HEK293 (cell line): Measurements from ENCODE around the gene IGSF9.
A peak's percentile ranks its signal among the peaks of the same experiment; 100 is the strongest.

Experiments
- EGR2 ChIP-seq: fragments of 450-650 bp; formaldehyde crosslinking; IDR thresholded peaks from 2 replicates; pipeline ENCODE4 v1.5.1; 2016; ENCODE audit warnings: low read depth, missing biosample characterization, missing genetic modification characterization
- GLI4 ChIP-seq: fragments of 450-650 bp; formaldehyde crosslinking; IDR thresholded peaks from 2 replicates; pipeline ENCODE4 v1.5.1; 2016; ENCODE audit warnings: missing biosample characterization, missing genetic modification characterization
- IKZF3 ChIP-seq: fragments of 450-650 bp; IDR thresholded peaks from 2 replicates; pipeline ENCODE4 v1.5.0; 2018; ENCODE audit warnings: missing biosample characterization, mild to moderate bottlenecking, missing genetic modification characterization, moderate library complexity
- SALL2 ChIP-seq: fragments of 450-650 bp; formaldehyde crosslinking; IDR thresholded peaks from 2 replicates; pipeline ENCODE4 v1.5.0; 2017; ENCODE audit warnings: missing biosample characterization, mild to moderate bottlenecking, missing genetic modification characterization, borderline replicate concordance
- SCRT2 ChIP-seq: fragments of 450-650 bp; formaldehyde crosslinking; IDR thresholded peaks from 2 replicates; pipeline ENCODE4 v1.5.1; 2016; ENCODE audit warnings: missing biosample characterization, missing genetic modification characterization
- SP3 ChIP-seq: fragments of 450-650 bp; formaldehyde crosslinking; IDR thresholded peaks from 2 replicates; pipeline ENCODE4 v1.5.1; 2016; ENCODE audit warnings: missing biosample characterization, missing genetic modification characterization
- ZBTB21 ChIP-seq: fragments of 450-650 bp; formaldehyde crosslinking; IDR thresholded peaks from 2 replicates; pipeline ENCODE4 v1.5.1; 2017; ENCODE audit warnings: missing biosample characterization, missing genetic modification characterization
- ZFHX2 ChIP-seq: fragments of 450-650 bp; formaldehyde crosslinking; conservative IDR thresholded peaks from 2 replicates; pipeline ENCODE4 v1.5.1; 2016; ENCODE audit warnings: missing biosample characterization, missing genetic modification characterization
- ZFP3 ChIP-seq: fragments of 450-650 bp; formaldehyde crosslinking; IDR thresholded peaks from 2 replicates; pipeline ENCODE4 v1.5.1; 2016; ENCODE audit warnings: low read depth, missing biosample characterization, missing genetic modification characterization
- ZNF112 ChIP-seq: fragments of 450-650 bp; formaldehyde crosslinking; IDR thresholded peaks from 2 replicates; pipeline ENCODE4 v1.5.0; 2017; ENCODE audit warnings: missing biosample characterization, missing genetic modification characterization
- ZNF121 ChIP-seq: fragments of 450-650 bp; formaldehyde crosslinking; IDR thresholded peaks from 2 replicates; pipeline ENCODE4 v1.5.1; 2016; ENCODE audit warnings: missing biosample characterization, missing genetic modification characterization
- ZNF211 ChIP-seq: fragments of 450-650 bp; formaldehyde crosslinking; IDR thresholded peaks from 2 replicates; pipeline ENCODE4 v1.5.1; 2016; ENCODE audit warnings: low read depth, missing biosample characterization, missing genetic modification characterization
- ZNF514 ChIP-seq: fragments of 450-650 bp; formaldehyde crosslinking; IDR thresholded peaks from 2 replicates; pipeline ENCODE4 v1.5.1; 2016; ENCODE audit warnings: missing biosample characterization, missing genetic modification characterization
- ZNF521 ChIP-seq: fragments of 450-650 bp; formaldehyde crosslinking; IDR thresholded peaks from 2 replicates; pipeline ENCODE4 v1.5.1; 2017; ENCODE audit warnings: missing biosample characterization, mild to moderate bottlenecking, missing genetic modification characterization
- ZNF548 ChIP-seq: fragments of 450-650 bp; formaldehyde crosslinking; IDR thresholded peaks from 2 replicates; pipeline ENCODE4 v1.5.1; 2016; ENCODE audit warnings: missing biosample characterization, missing genetic modification characterization
- ZNF558 ChIP-seq: fragments of 450-650 bp; formaldehyde crosslinking; IDR thresholded peaks from 2 replicates; pipeline ENCODE4 v1.5.1; 2016; ENCODE audit warnings: missing biosample characterization, missing genetic modification characterization
- ZNF629 ChIP-seq: fragments of 450-650 bp; formaldehyde crosslinking; IDR thresholded peaks from 2 replicates; pipeline ENCODE4 v1.5.1; 2017; ENCODE audit warnings: missing biosample characterization, missing genetic modification characterization
- ZNF660 ChIP-seq: fragments of 450-650 bp; IDR thresholded peaks from 2 replicates; pipeline ENCODE4 v1.5.1; 2018; ENCODE audit warnings: missing biosample characterization, mild to moderate bottlenecking, missing genetic modification characterization
- ZSCAN16 ChIP-seq: fragments of 450-650 bp; formaldehyde crosslinking; IDR thresholded peaks from 2 replicates; pipeline ENCODE4 v1.5.1; 2016; ENCODE audit warnings: missing biosample characterization, missing genetic modification characterization
- ZXDB ChIP-seq: fragments of 450-650 bp; formaldehyde crosslinking; IDR thresholded peaks from 2 replicates; pipeline ENCODE4 v1.5.1; 2016; ENCODE audit warnings: missing biosample characterization, missing genetic modification characterization
- TF ChIP-seq, protein P1 (sequence below): fragments of 450-650 bp; formaldehyde crosslinking; IDR thresholded peaks from 2 replicates; pipeline ENCODE4 v1.5.1; 2016; ENCODE audit warnings: missing biosample characterization, missing genetic modification characterization
- TF ChIP-seq, protein P2 (sequence below): fragments of 450-650 bp; formaldehyde crosslinking; IDR thresholded peaks from 2 replicates; pipeline ENCODE4 v1.5.1; 2016; ENCODE audit warnings: missing biosample characterization, missing genetic modification characterization
- TF ChIP-seq, protein P3 (sequence below): fragments of 450-650 bp; formaldehyde crosslinking; IDR thresholded peaks from 2 replicates; pipeline ENCODE4 v1.5.1; 2016; ENCODE audit warnings: missing biosample characterization, missing genetic modification characterization
- TF ChIP-seq, protein P4 (sequence below): fragments of 450-650 bp; formaldehyde crosslinking; optimal IDR thresholded peaks from 2 replicates; pipeline ENCODE3; 2016; ENCODE audit warnings: missing biosample characterization, mild to moderate bottlenecking, missing genetic modification characterization
- TF ChIP-seq, protein P5 (sequence below): fragments of 450-650 bp; formaldehyde crosslinking; IDR thresholded peaks from 2 replicates; pipeline ENCODE4 v1.5.1; 2017; ENCODE audit warnings: missing biosample characterization, missing genetic modification characterization
- TF ChIP-seq, protein P6 (sequence below): fragments of 450-650 bp; formaldehyde crosslinking; IDR thresholded peaks from 2 replicates; pipeline ENCODE4 v1.5.1; 2017; ENCODE audit warnings: missing biosample characterization, missing genetic modification characterization

Gene IGSF9

DNA sequence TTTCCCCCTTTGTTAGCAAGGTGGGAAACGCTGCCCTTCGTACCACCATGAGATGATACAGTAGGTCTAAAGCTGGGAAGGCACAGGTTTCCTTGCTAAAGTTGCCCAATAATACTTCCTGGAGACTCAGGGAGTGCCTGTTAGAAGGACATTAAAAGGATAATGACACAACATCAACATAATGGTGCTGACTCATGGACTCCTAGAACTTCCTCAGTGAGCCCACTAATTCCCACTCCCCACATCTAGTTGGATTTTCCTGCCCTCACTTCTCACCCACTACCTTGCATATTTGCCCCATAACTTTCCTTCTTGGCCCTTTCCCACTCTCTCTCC is 62.9 kb downstream of the IGSF9 start (continued):
- TF ChIP-seq, protein P1, sequence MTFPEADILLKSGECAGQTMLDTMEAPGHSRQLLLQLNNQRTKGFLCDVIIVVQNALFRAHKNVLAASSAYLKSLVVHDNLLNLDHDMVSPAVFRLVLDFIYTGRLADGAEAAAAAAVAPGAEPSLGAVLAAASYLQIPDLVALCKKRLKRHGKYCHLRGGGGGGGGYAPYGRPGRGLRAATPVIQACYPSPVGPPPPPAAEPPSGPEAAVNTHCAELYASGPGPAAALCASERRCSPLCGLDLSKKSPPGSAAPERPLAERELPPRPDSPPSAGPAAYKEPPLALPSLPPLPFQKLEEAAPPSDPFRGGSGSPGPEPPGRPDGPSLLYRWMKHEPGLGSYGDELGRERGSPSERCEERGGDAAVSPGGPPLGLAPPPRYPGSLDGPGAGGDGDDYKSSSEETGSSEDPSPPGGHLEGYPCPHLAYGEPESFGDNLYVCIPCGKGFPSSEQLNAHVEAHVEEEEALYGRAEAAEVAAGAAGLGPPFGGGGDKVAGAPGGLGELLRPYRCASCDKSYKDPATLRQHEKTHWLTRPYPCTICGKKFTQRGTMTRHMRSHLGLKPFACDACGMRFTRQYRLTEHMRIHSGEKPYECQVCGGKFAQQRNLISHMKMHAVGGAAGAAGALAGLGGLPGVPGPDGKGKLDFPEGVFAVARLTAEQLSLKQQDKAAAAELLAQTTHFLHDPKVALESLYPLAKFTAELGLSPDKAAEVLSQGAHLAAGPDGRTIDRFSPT: no peak
- no peak for TF ChIP-seq ZNF112
- TF ChIP-seq ZSCAN16 (tag by site-specific recombination): no peak
- TF ChIP-seq, protein P2, sequence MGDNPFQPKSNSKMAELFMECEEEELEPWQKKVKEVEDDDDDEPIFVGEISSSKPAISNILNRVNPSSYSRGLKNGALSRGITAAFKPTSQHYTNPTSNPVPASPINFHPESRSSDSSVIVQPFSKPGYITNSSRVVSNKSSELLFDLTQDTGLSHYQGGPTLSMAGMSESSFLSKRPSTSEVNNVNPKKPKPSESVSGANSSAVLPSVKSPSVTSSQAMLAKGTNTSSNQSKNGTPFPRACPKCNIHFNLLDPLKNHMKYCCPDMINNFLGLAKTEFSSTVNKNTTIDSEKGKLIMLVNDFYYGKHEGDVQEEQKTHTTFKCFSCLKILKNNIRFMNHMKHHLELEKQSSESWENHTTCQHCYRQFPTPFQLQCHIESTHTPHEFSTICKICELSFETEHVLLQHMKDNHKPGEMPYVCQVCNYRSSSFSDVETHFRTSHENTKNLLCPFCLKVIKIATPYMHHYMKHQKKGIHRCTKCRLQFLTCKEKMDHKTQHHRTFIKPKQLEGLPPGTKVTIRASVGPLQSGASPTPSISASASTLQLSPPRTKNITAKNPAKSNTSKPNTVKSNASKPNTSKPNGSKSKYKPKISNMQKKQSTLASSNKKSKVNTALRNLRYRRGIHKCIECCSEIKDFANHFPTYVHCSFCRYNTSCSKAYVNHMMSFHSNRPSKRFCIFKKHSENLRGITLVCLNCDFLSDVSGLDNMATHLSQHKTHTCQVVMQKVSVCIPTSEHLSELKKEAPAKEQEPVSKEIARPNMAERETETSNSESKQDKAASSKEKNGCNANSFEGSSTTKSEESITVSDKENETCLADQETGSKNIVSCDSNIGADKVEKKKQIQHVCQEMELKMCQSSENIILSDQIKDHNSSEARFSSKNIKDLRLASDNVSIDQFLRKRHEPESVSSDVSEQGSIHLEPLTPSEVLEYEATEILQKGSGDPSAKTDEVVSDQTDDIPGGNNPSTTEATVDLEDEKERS (tag by site-specific recombination): no peak
- TF ChIP-seq, protein P3, sequence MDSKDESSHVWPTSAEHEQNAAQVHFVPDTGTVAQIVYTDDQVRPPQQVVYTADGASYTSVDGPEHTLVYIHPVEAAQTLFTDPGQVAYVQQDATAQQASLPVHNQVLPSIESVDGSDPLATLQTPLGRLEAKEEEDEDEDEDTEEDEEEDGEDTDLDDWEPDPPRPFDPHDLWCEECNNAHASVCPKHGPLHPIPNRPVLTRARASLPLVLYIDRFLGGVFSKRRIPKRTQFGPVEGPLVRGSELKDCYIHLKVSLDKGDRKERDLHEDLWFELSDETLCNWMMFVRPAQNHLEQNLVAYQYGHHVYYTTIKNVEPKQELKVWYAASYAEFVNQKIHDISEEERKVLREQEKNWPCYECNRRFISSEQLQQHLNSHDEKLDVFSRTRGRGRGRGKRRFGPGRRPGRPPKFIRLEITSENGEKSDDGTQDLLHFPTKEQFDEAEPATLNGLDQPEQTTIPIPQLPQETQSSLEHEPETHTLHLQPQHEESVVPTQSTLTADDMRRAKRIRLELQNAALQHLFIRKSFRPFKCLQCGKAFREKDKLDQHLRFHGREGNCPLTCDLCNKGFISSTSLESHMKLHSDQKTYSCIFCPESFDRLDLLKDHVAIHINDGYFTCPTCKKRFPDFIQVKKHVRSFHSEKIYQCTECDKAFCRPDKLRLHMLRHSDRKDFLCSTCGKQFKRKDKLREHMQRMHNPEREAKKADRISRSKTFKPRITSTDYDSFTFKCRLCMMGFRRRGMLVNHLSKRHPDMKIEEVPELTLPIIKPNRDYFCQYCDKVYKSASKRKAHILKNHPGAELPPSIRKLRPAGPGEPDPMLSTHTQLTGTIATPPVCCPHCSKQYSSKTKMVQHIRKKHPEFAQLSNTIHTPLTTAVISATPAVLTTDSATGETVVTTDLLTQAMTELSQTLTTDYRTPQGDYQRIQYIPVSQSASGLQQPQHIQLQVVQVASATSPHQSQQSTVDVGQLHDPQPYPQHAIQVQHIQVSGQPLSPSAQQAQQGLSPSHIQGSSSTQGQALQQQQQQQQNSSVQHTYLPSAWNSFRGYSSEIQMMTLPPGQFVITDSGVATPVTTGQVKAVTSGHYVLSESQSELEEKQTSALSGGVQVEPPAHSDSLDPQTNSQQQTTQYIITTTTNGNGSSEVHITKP (tag by site-specific recombination): peak; percentile 38; the same call in 1 of the 2 replicates
- TF ChIP-seq EGR2 (tag by site-specific recombination): peak; percentile 34; the same call in 1 of the 2 replicates
- no peak for TF ChIP-seq ZNF514 (tag by site-specific recombination)
- no peak for TF ChIP-seq SALL2 (tag by site-specific recombination)
- TF ChIP-seq IKZF3 (tag by site-specific recombination): no peak
- TF ChIP-seq, protein P4, sequence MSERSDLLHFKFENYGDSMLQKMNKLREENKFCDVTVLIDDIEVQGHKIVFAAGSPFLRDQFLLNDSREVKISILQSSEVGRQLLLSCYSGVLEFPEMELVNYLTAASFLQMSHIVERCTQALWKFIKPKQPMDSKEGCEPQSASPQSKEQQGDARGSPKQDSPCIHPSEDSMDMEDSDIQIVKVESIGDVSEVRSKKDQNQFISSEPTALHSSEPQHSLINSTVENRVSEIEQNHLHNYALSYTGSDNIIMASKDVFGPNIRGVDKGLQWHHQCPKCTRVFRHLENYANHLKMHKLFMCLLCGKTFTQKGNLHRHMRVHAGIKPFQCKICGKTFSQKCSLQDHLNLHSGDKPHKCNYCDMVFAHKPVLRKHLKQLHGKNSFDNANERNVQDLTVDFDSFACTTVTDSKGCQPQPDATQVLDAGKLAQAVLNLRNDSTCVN: no peak
- TF ChIP-seq ZFHX2 (tag by site-specific recombination): peak; percentile 46; the same call in 1 of the 2 replicates
- TF ChIP-seq ZBTB21 (tag by site-specific recombination): no peak
- no peak for TF ChIP-seq ZNF660
- no peak for TF ChIP-seq GLI4 (tag by site-specific recombination)
- TF ChIP-seq ZFP3 (tag by site-specific recombination): no peak
- TF ChIP-seq ZNF211 (tag by site-specific recombination): no peak
- TF ChIP-seq ZNF521 (tag by site-specific recombination): no peak
- TF ChIP-seq, protein P5, sequence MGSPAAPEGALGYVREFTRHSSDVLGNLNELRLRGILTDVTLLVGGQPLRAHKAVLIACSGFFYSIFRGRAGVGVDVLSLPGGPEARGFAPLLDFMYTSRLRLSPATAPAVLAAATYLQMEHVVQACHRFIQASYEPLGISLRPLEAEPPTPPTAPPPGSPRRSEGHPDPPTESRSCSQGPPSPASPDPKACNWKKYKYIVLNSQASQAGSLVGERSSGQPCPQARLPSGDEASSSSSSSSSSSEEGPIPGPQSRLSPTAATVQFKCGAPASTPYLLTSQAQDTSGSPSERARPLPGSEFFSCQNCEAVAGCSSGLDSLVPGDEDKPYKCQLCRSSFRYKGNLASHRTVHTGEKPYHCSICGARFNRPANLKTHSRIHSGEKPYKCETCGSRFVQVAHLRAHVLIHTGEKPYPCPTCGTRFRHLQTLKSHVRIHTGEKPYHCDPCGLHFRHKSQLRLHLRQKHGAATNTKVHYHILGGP (tag by site-specific recombination): no peak
- TF ChIP-seq, protein P6, sequence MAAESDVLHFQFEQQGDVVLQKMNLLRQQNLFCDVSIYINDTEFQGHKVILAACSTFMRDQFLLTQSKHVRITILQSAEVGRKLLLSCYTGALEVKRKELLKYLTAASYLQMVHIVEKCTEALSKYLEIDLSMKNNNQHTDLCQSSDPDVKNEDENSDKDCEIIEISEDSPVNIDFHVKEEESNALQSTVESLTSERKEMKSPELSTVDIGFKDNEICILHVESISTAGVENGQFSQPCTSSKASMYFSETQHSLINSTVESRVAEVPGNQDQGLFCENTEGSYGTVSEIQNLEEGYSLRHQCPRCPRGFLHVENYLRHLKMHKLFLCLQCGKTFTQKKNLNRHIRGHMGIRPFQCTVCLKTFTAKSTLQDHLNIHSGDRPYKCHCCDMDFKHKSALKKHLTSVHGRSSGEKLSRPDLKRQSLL (tag by site-specific recombination): no peak
- no peak for TF ChIP-seq ZNF121 (tag by site-specific recombination)
- TF ChIP-seq SCRT2: no peak
- TF ChIP-seq ZNF548 (tag by site-specific recombination): no peak
- TF ChIP-seq ZXDB (tag by site-specific recombination): no peak
- TF ChIP-seq SP3 (tag by site-specific recombination): no peak
- no peak for TF ChIP-seq ZNF629 (tag by site-specific recombination)
- no peak for TF ChIP-seq ZNF558
